PC-9 (cell line): ENCODE measurements around the gene MLF2. TPM values are rescaled to one million over a fixed set of nuclear protein-coding genes. Genes with fewer than 3 reads are reported as not detected.

ENCODE experiments used
- total RNA-seq: library from RNA; stranded (reverse); gene quantifications from 2 replicates; pipeline ENCODE4 v1.2.3, GENCODE V29; 2021

The MLF2 gene
- total RNA-seq, 1 experiment from 2014 or later: 379 TPM

Other genes starting within 250 kb of the MLF2 start
- 6,143 and 8,169 TPM in 2 replicates for gene GAPDH, start 218.6 kb downstream of the MLF2 start, total RNA-seq
- 0.65 and 0.70 TPM in 2 replicates for gene IFFO1, start 197.1 kb downstream of the MLF2 start, total RNA-seq
- 97.5 and 101 TPM in 2 replicates for gene NOP2, start 184.8 kb downstream of the MLF2 start, total RNA-seq
- gene CHD4, start 145.8 kb downstream of the MLF2 start, total RNA-seq: 359 and 373 TPM in 2 replicates
- gene LPAR5, start 117.2 kb downstream of the MLF2 start, total RNA-seq: 14.2 and 14.8 TPM in 2 replicates
- gene ACRBP, start 105.7 kb downstream of the MLF2 start, total RNA-seq: 4.2 and 6.1 TPM in 2 replicates
- gene ING4, start 90.0 kb downstream of the MLF2 start, total RNA-seq: 87.6 and 88.7 TPM in 2 replicates
- gene ZNF384, start 63.8 kb downstream of the MLF2 start, total RNA-seq: 74.3 and 106 TPM in 2 replicates
- not detected in 2 replicates for gene PIANP, start 52.3 kb downstream of the MLF2 start, total RNA-seq
- gene COPS7A, start 29.1 kb downstream of the MLF2 start, total RNA-seq: 88.7 and 116 TPM in 2 replicates
- 633 and 910 TPM in 2 replicates for gene PTMS, start 13.2 kb upstream of the MLF2 start, total RNA-seq
- 9.4 and 10.5 TPM in 2 replicates for gene LAG3, start 19.4 kb upstream of the MLF2 start, total RNA-seq
- gene CD4, start 36.4 kb upstream of the MLF2 start, total RNA-seq: 1.0 and 3.2 TPM in 2 replicates
- 2.4 and 3.8 TPM in 2 replicates for gene GPR162, start 68.7 kb upstream of the MLF2 start, total RNA-seq
- gene P3H3, start 75.3 kb upstream of the MLF2 start, total RNA-seq: 0.45 and 0.52 TPM in 2 replicates
- not detected in 2 replicates for gene GNB3, start 87.8 kb upstream of the MLF2 start, total RNA-seq
- gene CDCA3, start 98.1 kb upstream of the MLF2 start, total RNA-seq: 104 and 125 TPM in 2 replicates
- 267 and 308 TPM in 2 replicates for gene USP5, start 99.0 kb upstream of the MLF2 start, total RNA-seq
- 1,080 and 1,199 TPM in 2 replicates for gene TPI1, start 114.4 kb upstream of the MLF2 start, total RNA-seq
- 28.9 and 30.1 TPM in 2 replicates for gene SPSB2, start 120.2 kb upstream of the MLF2 start, total RNA-seq
- gene LRRC23, start 151.7 kb upstream of the MLF2 start, total RNA-seq: 29.3 and 38.8 TPM in 2 replicates
- gene ENO2, start 161.4 kb upstream of the MLF2 start, total RNA-seq: 38.8 and 56.6 TPM in 2 replicates
- 158 and 159 TPM in 2 replicates for gene ATN1, start 174.8 kb upstream of the MLF2 start, total RNA-seq
- not detected in 2 replicates for gene RNU7-1, start 190.7 kb upstream of the MLF2 start, total RNA-seq
- gene C12orf57, start 190.9 kb upstream of the MLF2 start, total RNA-seq: 198 and 218 TPM in 2 replicates
- 84.1 and 92.7 TPM in 2 replicates for gene PTPN6, start 198.2 kb upstream of the MLF2 start, total RNA-seq
- 384 and 386 TPM in 2 replicates for gene PHB2, start 217.5 kb upstream of the MLF2 start, total RNA-seq
- gene EMG1, start 217.8 kb upstream of the MLF2 start, total RNA-seq: 84.5 and 96.5 TPM in 2 replicates